Left kidney (tissue), 1 donor: ENCODE measurements around the gene SLC39A1. TPM values are rescaled to one million over a fixed set of nuclear protein-coding genes. Genes with fewer than 3 reads are reported as not detected.

Experiments used
- polyA plus RNA-seq: library from polyadenylated mRNA; unstranded; fragments of 120-200 nt; gene quantifications from one replicate; pipeline ENCODE4 v1.2.1, GENCODE V29; 2013; ENCODE audit not compliant: insufficient read length

Gene SLC39A1
- polyA plus RNA-seq, 1 donor = 66.4 TPM

Other genes with a start within 250 kb of the SLC39A1 start
- gene INTS3, start 235.5 kb downstream of the SLC39A1 start, polyA plus RNA-seq = 142 TPM
- gene SLC27A3, start 188.1 kb downstream of the SLC39A1 start, polyA plus RNA-seq = 40.7 TPM
- 34.8 TPM for gene GATAD2B, start 40.6 kb downstream of the SLC39A1 start, polyA plus RNA-seq
- 44.3 TPM for gene DENND4B, start 16.8 kb downstream of the SLC39A1 start, polyA plus RNA-seq
- gene CRTC2, start 4.9 kb downstream of the SLC39A1 start, polyA plus RNA-seq = 48.2 TPM
- gene CREB3L4, start 4.4 kb upstream of the SLC39A1 start, polyA plus RNA-seq = 36.1 TPM
- gene JTB, start 14.1 kb upstream of the SLC39A1 start, polyA plus RNA-seq = 89.6 TPM
- 151 TPM for gene RAB13, start 22.8 kb upstream of the SLC39A1 start, polyA plus RNA-seq
- gene RPS27, start 27.2 kb upstream of the SLC39A1 start, polyA plus RNA-seq = 2,566 TPM
- gene NUP210L, start 191.5 kb upstream of the SLC39A1 start, polyA plus RNA-seq = 0.17 TPM
- gene TPM3, start 228.6 kb upstream of the SLC39A1 start, polyA plus RNA-seq = 272 TPM
- not detected for gene CFAP141, start 242.8 kb upstream of the SLC39A1 start, polyA plus RNA-seq